PC-3 (cell line): Measurements from ENCODE around the gene MAPK7. TPM values are rescaled to one million over a fixed set of nuclear protein-coding genes. Genes with fewer than 3 reads are reported as not detected.

ENCODE experiments used
- ATAC-seq: fragments of 200-7000 bp; cut with Tn5 transposase; 2 replicates; pipeline ENCODE4 v1.9.1; 2020; ENCODE audit warnings: mild to moderate bottlenecking, moderate library complexity
- BruUV-seq: library from RNA; stranded (reverse); fragments of 400-500 nt; replicated peaks from 2 replicates; lab custom pipeline; 2021; lab: Mats Ljungman, UMichigan
- CTCF ChIA-PET: fragments of 300-600 bp; sonication (Branson Sonifier 250); formaldehyde crosslinking; loops from one replicate; lab custom pipeline; 2022; ENCODE audit warnings: antibody characterized with exemption; lab: Charles Lee
- POLR2A ChIA-PET: fragments of 300-600 bp; sonication (Branson Sonifier 250); formaldehyde crosslinking; loops from one replicate; lab custom pipeline; 2022; ENCODE audit warnings: antibody characterized with exemption; ENCODE audit not compliant: unreplicated experiment; lab: Charles Lee
- DNase-seq: peaks from one replicate; pipeline ENCODE4 v3.0.0-alpha.2; 2015
- H2AFZ ChIP-seq: fragments of 300-600 bp; sonication (generic); 2 replicates; pipeline ENCODE4 v1.6.0; 2016; ENCODE audit warnings: antibody characterized with exemption, low read length
- H3F3A ChIP-seq: fragments of 300-600 bp; sonication (generic); one replicate; pipeline ENCODE4 v1.6.0; 2017; ENCODE audit warnings: antibody characterized with exemption, low read length, control low read depth, mild to moderate bottlenecking; ENCODE audit not compliant: unreplicated experiment
- H3K27ac ChIP-seq: fragments of 300-600 bp; sonication (generic); 2 replicates; pipeline ENCODE4 v1.5.1; 2016; ENCODE audit warnings: mild to moderate bottlenecking, low read length
- H3K27me3 ChIP-seq: fragments of 300-600 bp; sonication (generic); 2 replicates; pipeline ENCODE4 v1.6.1; 2016; ENCODE audit warnings: low read length, mixed read lengths
- H3K36me3 ChIP-seq: fragments of 300-600 bp; sonication (generic); 2 replicates; pipeline ENCODE4 v1.6.1; 2016; ENCODE audit warnings: low read depth, mixed run types, low read length, mixed read lengths
- H3K4me1 ChIP-seq: fragments of 300-600 bp; sonication (generic); 2 replicates; pipeline ENCODE4 v1.5.1; 2016; ENCODE audit warnings: low read length; ENCODE audit not compliant: insufficient read depth
- H3K4me2 ChIP-seq: fragments of 300-600 bp; sonication (generic); 2 replicates; pipeline ENCODE4 v1.6.0; 2016; ENCODE audit warnings: low read length
- H3K4me3 ChIP-seq: fragments of 300-600 bp; sonication (generic); 2 replicates; pipeline ENCODE4 v1.5.1; 2016; ENCODE audit warnings: mild to moderate bottlenecking, low read length, mixed read lengths
- H3K79me2 ChIP-seq: fragments of 300-600 bp; sonication (generic); 2 replicates; pipeline ENCODE4 v1.6.1; 2017; ENCODE audit warnings: low read length, mixed read lengths
- H3K9ac ChIP-seq: fragments of 300-600 bp; sonication (generic); 2 replicates; pipeline ENCODE4 v1.6.0; 2016; ENCODE audit warnings: mild to moderate bottlenecking, low read length
- H3K9me2 ChIP-seq: fragments of 300-600 bp; sonication (generic); replicated peaks from 2 replicates; pipeline ENCODE4 v1.6.1; 2016; ENCODE audit warnings: mixed run types, low read length, mixed read lengths
- H3K9me3 ChIP-seq: fragments of 300-600 bp; sonication (generic); 2 replicates; pipeline ENCODE4 v1.6.1; 2016; ENCODE audit warnings: low read length, mixed read lengths
- H4K20me1 ChIP-seq: fragments of 300-600 bp; sonication (generic); 2 replicates; pipeline ENCODE4 v1.6.1; 2016; ENCODE audit warnings: low read length, mixed read lengths
- CTCF ChIP-seq: fragments of 300-600 bp; sonication (generic); conservative IDR thresholded peaks from 2 replicates; pipeline ENCODE4 v1.5.1; 2017; ENCODE audit warnings: antibody characterized with exemption, low read depth, mild to moderate bottlenecking, low read length
- EZH2 ChIP-seq: fragments of 300-600 bp; sonication (generic); IDR thresholded peaks from one replicate; pipeline ENCODE4 v1.6.1; 2017; ENCODE audit warnings: antibody characterized with exemption, mild to moderate bottlenecking, low read length; ENCODE audit not compliant: unreplicated experiment
- EZH2phosphoT487 ChIP-seq: fragments of 300-600 bp; sonication (generic); IDR thresholded peaks from 2 replicates; pipeline ENCODE4 v1.6.1; 2018; ENCODE audit warnings: mild to moderate bottlenecking, antibody characterized with exemption, low read length, borderline replicate concordance
- intact Hi-C: fragments of 100-400 bp; cut with micrococcal nuclease; formaldehyde crosslinking; loops from 2 replicates; pipeline ENCODE4 v1.9.0; 2023
- total RNA-seq: library from RNA; depleted of rRNA; stranded (reverse); fragments of >200 nt; gene quantifications from 2 replicates; pipeline ENCODE4 v1.2.3, GENCODE V29; 2014

MAPK7 gene
- total RNA-seq, 1 experiment from 2014 or later: 9.8 TPM

DNA sequence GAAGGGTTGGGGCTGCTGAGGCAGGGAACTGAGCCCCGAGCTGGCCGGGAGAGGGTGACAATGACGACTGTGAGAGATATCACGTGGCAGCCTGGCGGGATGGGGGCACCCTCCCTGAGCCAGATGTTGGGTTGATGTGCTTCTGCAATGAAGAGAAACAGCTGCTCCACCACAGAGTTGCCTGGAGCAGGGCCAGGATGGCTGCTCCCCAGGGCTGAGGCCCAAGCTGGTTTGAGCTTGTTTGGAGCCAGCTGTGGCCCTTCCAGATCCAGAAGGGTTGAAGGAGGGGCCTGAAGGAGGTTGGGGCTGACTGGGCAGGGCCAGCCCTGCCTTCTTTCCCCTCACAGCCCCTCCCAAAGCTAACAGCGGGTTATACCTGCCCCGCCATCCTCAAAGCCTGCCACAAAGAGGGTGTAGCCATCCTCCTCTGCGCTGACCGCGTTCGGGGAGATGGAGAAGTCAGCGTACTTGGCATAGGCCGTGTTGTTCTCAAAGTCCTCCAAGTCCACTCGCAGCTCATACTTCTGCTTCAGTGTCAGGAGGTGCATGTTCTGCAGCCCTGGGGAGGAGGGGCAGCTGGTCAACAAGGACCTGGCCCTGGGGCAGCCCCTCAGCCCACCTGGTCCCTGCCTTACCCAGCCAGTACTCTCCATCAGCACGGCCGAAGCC lies 6.6 kb downstream of the MAPK7 start:
- Histone ChIP-seq H3K9ac (no peak overlapping the region), H3K4me3 (no peak overlapping the region), H3F3A (no peaks in the 10 kb centered on the region), H3K27ac (no peak overlapping the region), H2AFZ (no peak overlapping the region), H3K9me2 (no peaks in the 10 kb centered on the region), H3K4me1 (peaks cover 13% of the 10 kb centered on the region; the same call in 1 of the 2 replicates), H4K20me1 (no peaks in the 10 kb centered on the region), H3K79me2 (peaks cover 14% of the 10 kb centered on the region), H3K36me3 (peaks cover 26% of the 10 kb centered on the region), H3K9me3 (no peaks in the 10 kb centered on the region), H3K27me3 (no peaks in the 10 kb centered on the region), H3K4me2 (no peak overlapping the region)
- DNase-seq: no peak
- ATAC-seq: no peak
- no TSS peak for BruUV-seq
- ChIA-PET POLR2A (no interaction called here), CTCF (no interaction called here)
- TF ChIP-seq EZH2phosphoT487 (no peak), CTCF (no peak), EZH2 (no peak)
- intact Hi-C loops: no loop called here

GRCh38 chr17:19385521-19385983 lies 7.3 kb downstream of the MAPK7 start:
- ChIA-PET CTCF (no interaction called here), POLR2A (no interaction called here)
- no peak for DNase-seq
- Histone ChIP-seq H3K4me3 (no peak overlapping the region), H2AFZ (no peak overlapping the region), H3K27me3 (no peaks in the 10 kb centered on the region), H3K4me1 (peaks cover 13% of the 10 kb centered on the region; the same call in 1 of the 2 replicates), H3K4me2 (no peak overlapping the region), H3K27ac (no peak overlapping the region), H3K79me2 (peaks cover 8% of the 10 kb centered on the region; the same call in 1 of the 2 replicates), H3K9me2 (no peaks in the 10 kb centered on the region), H3K9me3 (no peaks in the 10 kb centered on the region), H3K36me3 (peaks cover 19% of the 10 kb centered on the region), H3F3A (no peaks in the 10 kb centered on the region), H4K20me1 (no peaks in the 10 kb centered on the region), H3K9ac (no peak overlapping the region)
- no TSS peak for BruUV-seq
- ATAC-seq: no peak
- TF ChIP-seq EZH2 (no peak), EZH2phosphoT487 (no peak), CTCF (no peak)
- intact Hi-C loops: no loop called here
